K562 (cell line): ENCODE results near the gene CLNK.

ENCODE experiments used
- AFF4 ChIP-seq: sonication (generic); formaldehyde crosslinking; IDR thresholded peaks from 2 replicates; pipeline ENCODE4 v1.8.0; 2023; ENCODE audit warnings: mild to moderate bottlenecking, missing genetic modification reagents
- EP300 ChIP-seq: IDR thresholded peaks from 2 replicates; pipeline ENCODE4 v1.6.1; 2012; ENCODE audit warnings: low read length, improper control_type of control experiment
- ERF ChIP-seq: fragments of 450-650 bp; formaldehyde crosslinking; IDR thresholded peaks from 2 replicates; pipeline ENCODE4 v1.4.0; 2020; ENCODE audit warnings: mild to moderate bottlenecking, mixed read lengths
- JUNB ChIP-seq: fragments of 450-650 bp; formaldehyde crosslinking; conservative IDR thresholded peaks from 2 replicates; pipeline ENCODE4 v1.4.0; 2020; ENCODE audit warnings: mild to moderate bottlenecking
- L3MBTL2 ChIP-seq: fragments of 450-650 bp; IDR thresholded peaks from 2 replicates; pipeline ENCODE4 v1.6.1; 2016; ENCODE audit warnings: mild to moderate bottlenecking, moderate library complexity
- POLR2AphosphoS5 ChIP-seq: IDR thresholded peaks from 2 replicates; pipeline ENCODE4 v1.6.1; 2011; ENCODE audit warnings: mild to moderate bottlenecking, low read depth, low read length, moderate library complexity; ENCODE audit not compliant: control insufficient read depth, insufficient read depth
- YY1 ChIP-seq, 3 experiments: IDR thresholded peaks; 2 replicates each; pipeline ENCODE4 v1.6.1; 2011; ENCODE audit warnings: low read length in 2 of 3, mild to moderate bottlenecking in 2 of 3, moderate library complexity in 2 of 3, borderline replicate concordance in 1 of 3, control low read depth in 1 of 3, low read depth in 1 of 3; ENCODE audit not compliant: insufficient read depth in 3 of 3, insufficient replicate concordance in 2 of 3, control insufficient read depth in 1 of 3, insufficient read length in 1 of 3; ENCODE audit errors: extremely low read depth in 1 of 3
- ZNF347 ChIP-seq: fragments of 450-650 bp; formaldehyde crosslinking; IDR thresholded peaks from 2 replicates; pipeline ENCODE4 v1.4.0; 2020; ENCODE audit warnings: low read depth, mild to moderate bottlenecking, moderate library complexity
- ZNF780A ChIP-seq: fragments of 250-450 bp; sonication (Bioruptor Pico); IDR thresholded peaks from 2 replicates; pipeline ENCODE4 v1.5.0; 2021; ENCODE audit warnings: mild to moderate bottlenecking
- TF ChIP-seq, protein P1 (sequence below), 3 experiments: IDR thresholded peaks in 2 of 3; conservative IDR thresholded peaks in 1 of 3; 2 replicates each; pipeline ENCODE4 v1.5.1; 2011 to 2012; ENCODE audit warnings: low read length in 3 of 3, mild to moderate bottlenecking in 3 of 3, control low read depth in 2 of 3, improper control_type of control experiment in 1 of 3, inconsistent platforms in 1 of 3, low read depth in 1 of 3, mixed read lengths in 1 of 3, moderate library complexity in 1 of 3; ENCODE audit not compliant: insufficient read depth in 2 of 3
- TF ChIP-seq, protein P2 (sequence below): sonication (generic); formaldehyde crosslinking; IDR thresholded peaks from 2 replicates; pipeline ENCODE4 v1.8.1; 2023; ENCODE audit warnings: mild to moderate bottlenecking, missing genetic modification reagents
- TF ChIP-seq, protein P3 (sequence below): sonication (generic); formaldehyde crosslinking; IDR thresholded peaks from 2 replicates; pipeline ENCODE4 v1.8.1; 2023; ENCODE audit warnings: mild to moderate bottlenecking, missing genetic modification reagents, moderate library complexity

DNA sequence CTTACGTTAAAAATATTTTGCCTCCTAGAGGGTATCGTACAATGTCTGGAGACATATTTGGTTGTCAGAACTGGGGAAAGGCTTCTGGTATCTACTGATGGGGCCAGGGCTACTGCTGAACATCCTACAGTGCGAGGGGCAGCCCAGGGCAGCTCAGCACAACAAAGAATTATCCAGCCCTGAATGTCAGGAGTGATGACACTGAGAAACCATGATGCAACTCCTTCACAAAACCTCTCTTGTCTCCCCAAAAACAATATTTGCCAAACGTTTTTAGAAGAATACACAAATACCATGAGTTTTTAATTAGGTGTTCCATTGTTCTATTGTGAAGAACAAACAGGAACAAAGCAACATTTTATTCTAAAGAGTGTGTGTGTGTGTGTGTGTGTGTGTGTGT, 43.4 kb upstream of the CLNK start:
- TF ChIP-seq, protein P1, sequence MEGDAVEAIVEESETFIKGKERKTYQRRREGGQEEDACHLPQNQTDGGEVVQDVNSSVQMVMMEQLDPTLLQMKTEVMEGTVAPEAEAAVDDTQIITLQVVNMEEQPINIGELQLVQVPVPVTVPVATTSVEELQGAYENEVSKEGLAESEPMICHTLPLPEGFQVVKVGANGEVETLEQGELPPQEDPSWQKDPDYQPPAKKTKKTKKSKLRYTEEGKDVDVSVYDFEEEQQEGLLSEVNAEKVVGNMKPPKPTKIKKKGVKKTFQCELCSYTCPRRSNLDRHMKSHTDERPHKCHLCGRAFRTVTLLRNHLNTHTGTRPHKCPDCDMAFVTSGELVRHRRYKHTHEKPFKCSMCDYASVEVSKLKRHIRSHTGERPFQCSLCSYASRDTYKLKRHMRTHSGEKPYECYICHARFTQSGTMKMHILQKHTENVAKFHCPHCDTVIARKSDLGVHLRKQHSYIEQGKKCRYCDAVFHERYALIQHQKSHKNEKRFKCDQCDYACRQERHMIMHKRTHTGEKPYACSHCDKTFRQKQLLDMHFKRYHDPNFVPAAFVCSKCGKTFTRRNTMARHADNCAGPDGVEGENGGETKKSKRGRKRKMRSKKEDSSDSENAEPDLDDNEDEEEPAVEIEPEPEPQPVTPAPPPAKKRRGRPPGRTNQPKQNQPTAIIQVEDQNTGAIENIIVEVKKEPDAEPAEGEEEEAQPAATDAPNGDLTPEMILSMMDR (IDR thresholded peaks at IDR 0.05 in 2 of 3, conservative IDR thresholded peaks at IDR 0.05 in 1 of 3; ENCODE audit: insufficient read depth in 2 of 3, low read depth in 1 of 3, low read length in 3 of 3), result no peak
- TF ChIP-seq ERF (CRISPR knock-in tag), result no peak
- no peak for TF ChIP-seq POLR2AphosphoS5
- no peak for TF ChIP-seq YY1 (IDR thresholded peaks at IDR 0.05; ENCODE audit: borderline replicate concordance in 1 of 3, control insufficient read depth in 1 of 3, extremely low read depth in 1 of 3, insufficient read depth in 3 of 3, insufficient read length in 1 of 3, insufficient replicate concordance in 2 of 3, low read depth in 1 of 3, low read length in 2 of 3)
- TF ChIP-seq JUNB (CRISPR knock-in tag), result no peak
- TF ChIP-seq ZNF347 (CRISPR knock-in tag), result no peak
- TF ChIP-seq, protein P2, sequence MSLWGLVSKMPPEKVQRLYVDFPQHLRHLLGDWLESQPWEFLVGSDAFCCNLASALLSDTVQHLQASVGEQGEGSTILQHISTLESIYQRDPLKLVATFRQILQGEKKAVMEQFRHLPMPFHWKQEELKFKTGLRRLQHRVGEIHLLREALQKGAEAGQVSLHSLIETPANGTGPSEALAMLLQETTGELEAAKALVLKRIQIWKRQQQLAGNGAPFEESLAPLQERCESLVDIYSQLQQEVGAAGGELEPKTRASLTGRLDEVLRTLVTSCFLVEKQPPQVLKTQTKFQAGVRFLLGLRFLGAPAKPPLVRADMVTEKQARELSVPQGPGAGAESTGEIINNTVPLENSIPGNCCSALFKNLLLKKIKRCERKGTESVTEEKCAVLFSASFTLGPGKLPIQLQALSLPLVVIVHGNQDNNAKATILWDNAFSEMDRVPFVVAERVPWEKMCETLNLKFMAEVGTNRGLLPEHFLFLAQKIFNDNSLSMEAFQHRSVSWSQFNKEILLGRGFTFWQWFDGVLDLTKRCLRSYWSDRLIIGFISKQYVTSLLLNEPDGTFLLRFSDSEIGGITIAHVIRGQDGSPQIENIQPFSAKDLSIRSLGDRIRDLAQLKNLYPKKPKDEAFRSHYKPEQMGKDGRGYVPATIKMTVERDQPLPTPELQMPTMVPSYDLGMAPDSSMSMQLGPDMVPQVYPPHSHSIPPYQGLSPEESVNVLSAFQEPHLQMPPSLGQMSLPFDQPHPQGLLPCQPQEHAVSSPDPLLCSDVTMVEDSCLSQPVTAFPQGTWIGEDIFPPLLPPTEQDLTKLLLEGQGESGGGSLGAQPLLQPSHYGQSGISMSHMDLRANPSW, result no peak
- no peak for TF ChIP-seq ZNF780A
- TF ChIP-seq L3MBTL2, result no peak
- TF ChIP-seq, protein P3, sequence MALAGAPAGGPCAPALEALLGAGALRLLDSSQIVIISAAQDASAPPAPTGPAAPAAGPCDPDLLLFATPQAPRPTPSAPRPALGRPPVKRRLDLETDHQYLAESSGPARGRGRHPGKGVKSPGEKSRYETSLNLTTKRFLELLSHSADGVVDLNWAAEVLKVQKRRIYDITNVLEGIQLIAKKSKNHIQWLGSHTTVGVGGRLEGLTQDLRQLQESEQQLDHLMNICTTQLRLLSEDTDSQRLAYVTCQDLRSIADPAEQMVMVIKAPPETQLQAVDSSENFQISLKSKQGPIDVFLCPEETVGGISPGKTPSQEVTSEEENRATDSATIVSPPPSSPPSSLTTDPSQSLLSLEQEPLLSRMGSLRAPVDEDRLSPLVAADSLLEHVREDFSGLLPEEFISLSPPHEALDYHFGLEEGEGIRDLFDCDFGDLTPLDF, result no peak
- TF ChIP-seq AFF4 (CRISPR knock-in tag), result no peak
- TF ChIP-seq EP300, result no peak
